CD4-positive, alpha-beta T cell treated with Interleukin-6 at 100 ng/mL for 8 hours (primary cell): ENCODE data around the gene BPHL.
"Not testable (repeated sequence)": the region's sequence is repeated elsewhere in the genome, so short reads cannot be mapped to it uniquely, and the experiment has no call there.

ENCODE experiments used
- DNase-seq: peaks from one replicate; pipeline ENCODE4 v3.0.0-alpha.2; 2020; ENCODE audit warnings: mixed read lengths, low spot score

BPHL gene

DNA sequence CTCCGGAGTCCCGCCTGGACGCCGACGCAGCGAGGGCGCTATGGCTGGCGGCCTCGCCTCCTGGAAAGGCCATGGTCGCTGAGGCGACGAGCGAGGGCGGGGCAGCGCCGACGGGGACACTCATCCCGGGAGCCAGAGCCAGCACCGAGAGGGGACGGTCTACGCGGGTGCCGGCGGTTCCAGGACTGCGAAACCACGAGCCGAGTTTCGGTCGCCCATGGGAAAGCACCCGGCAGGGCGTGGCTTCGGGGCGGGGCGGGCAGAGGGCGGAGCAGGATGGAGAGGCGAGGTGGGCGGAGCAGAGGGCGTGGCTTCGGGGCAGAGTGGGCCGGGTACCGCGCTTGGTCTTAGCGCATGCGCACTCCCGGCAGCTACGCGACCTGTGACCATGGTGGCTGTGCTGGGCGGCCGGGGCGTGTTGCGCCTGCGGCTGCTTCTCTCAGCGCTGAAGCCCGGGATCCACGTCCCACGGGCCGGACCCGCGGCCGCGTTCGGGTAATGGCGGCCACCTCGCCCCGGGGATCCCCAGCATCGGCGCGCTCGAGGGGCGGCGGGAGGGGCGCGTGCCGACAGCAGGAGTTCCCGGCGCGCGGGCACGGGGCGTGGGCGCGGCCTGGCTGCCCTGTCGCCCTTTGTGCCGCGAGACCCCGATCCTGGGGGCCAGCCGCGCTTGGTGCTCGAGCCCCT is at the start of gene BPHL:
BPHL (plus strand) TSS at position 359 of the 687 bp plus-strand sequence; CDS start at position 389, 30 bp downstream.
- peak; percentile 97 for DNase-seq

DNA sequence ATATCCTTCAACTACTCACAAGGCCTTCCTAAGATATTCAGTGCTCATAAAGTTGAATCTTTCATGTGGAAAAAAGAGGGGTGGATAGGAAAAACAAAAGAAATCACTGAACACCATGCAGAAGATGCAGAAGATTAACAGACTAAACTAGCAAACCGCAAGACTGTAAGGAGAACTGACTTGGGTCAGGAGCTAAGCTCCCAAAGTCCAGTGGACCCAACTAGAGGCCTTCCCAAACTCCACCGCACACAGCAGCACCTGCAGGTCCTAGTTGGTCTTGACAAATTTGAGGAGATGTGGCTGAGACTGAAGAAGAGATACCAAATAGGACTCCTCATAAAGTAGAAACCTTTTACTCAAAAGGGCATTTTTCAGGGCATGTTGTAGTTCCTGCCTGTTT is 46.9 kb upstream of the BPHL start:
- DNase-seq = no peak

DNA sequence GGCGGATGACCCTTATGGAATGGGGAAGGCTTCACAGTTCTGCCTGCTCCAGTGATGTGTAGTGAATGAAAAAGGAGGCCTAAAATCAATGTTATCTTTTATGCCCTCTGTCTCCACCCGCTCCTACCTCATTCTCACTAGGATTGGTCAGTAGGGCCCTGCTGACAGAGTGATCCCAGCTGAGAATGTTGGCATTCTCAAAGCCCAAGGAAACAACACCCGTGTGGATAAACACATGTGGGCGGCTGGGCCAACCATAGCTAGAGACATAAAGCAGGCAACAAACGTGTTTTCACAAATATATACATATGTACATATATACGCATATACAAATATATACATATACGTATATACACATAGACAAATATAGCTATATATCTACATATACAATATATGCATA is 45.7 kb upstream of the BPHL start:
- DNase-seq = no peak

DNA sequence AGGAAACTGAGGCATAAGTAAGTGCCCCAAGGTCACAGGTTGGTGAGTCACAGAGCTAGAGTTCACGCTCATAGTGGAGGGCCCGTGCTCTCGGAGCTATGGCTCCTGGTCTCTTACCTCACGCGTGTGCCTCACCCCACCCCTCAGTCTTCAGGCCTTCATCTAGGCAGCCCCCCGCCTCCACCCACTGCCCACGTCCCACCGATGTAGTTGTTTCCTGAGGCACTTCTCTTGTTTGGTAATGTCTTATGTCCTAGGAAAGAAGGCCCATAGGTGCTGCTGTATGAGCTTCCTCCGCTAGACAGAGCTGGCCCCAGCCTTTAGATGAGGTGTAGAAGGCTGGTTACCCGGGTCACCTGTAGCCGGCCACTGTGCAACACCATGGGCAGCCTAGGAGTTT is 45.1 kb upstream of the BPHL start:
- DNase-seq = no peak

DNA sequence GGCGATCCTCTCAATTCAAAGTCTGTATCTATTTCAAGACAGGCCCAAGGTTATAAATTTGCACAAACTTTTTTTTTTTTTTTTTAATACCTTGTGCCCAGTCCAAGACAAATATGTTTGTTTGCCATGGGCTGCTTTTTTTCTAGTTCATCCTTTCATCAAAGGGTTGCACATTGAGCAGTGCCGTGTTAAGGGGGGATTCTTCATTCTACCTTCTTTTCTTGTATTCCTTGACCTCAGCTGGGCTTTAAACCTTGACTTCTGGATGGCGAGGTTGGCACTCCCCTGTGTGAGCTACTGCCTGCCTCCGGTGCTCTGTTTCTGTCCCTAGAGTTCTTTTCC is 42.8 kb upstream of the BPHL start:
- DNase-seq = no peak

DNA sequence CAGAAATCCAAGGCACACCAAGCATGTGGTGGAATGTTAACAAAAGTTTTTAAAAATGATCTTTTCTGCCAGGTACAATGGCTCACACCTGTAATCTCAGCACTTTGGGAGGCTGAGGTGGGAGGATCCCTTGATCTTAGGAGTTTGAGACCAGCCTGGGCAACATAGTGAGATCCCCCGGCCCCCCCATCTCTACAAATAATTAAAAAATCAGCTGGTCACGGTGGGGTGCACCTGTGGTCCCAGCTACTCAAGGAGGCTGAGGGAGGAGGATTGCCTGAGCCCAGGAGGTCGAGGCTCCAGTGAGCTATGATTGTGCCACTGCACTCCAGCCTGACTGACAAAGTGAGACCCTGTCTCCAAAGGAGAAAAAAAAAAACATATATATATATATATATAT is 42.2 kb upstream of the BPHL start:
- DNase-seq = no peak

DNA sequence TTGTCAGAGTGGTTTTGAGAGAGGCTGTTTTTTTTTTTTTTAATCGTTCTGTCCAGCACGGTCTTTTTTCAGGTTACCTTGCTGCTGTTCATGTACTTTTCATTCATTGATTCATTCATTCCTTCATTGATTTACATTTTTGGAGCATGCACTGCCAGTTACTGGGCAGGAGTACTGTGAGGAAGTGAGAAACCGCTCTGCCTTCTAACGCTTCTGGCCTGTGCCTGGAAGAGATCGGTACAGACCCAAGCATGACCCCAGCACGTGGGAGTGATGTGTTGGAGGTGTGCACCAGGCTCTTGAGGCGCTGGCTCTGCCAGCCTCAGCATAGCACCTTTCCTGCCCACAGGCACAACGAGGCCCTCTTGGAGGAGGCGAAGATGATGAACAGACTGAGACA is 41.1 kb upstream of the BPHL start:
- DNase-seq = no peak

DNA sequence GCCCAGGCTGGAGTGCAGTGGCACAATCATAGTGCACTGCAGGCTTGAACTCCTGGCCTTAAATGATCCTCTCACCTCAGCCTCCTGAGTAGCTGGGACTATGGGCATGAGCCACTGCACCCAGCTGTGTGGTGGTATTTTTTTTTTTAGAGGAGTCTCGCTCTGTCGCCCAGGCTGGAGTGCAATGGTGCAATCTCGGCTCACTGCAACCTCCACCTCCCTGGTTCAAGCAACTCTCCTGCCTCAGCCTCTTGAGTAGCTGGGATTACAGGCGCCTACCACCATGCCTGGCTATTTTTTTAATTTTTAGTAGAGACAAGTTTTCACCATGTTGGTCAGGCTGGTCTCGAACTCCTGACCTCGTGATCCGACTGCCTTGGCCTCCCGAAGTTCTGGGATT is 39.6 kb upstream of the BPHL start:
- DNase-seq = not testable (repeated sequence)

DNA sequence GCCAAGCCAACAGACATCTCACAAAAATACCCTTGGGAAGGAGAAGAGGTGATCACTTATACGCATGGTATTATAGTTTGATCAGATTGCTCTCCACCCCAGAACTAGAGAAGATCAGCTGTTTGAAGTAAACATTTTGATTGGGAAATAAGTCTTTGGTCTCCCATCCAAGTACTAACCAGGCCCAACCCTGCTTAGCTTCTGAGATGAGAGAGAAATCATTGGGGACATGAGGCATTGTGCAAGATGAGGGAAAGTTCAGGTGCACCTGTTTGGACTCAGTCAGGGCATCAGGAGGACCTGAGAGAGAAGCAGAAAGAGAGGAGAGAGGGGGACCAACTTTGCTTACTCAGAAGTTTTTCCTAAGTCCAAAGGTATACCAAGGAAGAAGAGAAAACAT is 38.8 kb upstream of the BPHL start:
- no peak for DNase-seq

DNA sequence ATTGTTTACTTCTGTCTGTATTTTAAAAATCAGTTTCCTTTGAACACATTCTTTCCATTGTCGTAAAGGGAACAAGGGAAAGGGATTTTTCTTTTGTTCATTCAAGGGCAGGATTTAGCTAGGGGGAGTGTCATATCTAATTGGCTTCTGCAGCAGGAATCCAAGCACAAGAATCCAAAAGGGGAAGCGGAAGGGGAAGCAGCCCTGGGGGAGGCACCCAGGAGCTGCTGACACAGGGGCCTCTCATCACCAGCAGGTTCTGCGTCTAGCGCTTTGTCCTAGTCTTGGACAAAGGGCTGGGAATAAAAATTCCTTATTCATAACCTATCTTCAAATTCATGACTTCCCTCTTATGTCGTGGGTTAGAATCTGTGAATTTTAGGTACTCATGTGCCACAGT is 36.6 kb upstream of the BPHL start:
- DNase-seq = no peak

DNA sequence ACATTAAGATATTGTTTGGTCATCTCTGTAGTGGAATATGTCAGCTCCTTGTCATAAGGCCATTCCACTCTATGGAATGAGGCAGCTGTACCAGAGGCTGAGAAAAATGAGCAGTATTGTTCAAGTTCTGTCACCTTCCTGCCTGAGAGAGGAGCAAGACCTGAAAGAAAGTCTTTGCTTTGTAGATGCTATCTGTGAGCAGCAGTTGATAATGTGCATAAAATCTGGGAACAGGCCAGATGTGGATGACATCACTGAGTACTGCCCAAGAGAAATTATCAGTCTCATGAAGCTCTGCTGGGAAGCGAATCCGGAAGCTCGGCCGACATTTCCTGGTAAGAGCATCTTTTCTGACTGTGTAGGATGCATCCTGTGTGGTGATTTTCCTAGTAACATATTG is 33.4 kb upstream of the BPHL start:
- DNase-seq = no peak

DNA sequence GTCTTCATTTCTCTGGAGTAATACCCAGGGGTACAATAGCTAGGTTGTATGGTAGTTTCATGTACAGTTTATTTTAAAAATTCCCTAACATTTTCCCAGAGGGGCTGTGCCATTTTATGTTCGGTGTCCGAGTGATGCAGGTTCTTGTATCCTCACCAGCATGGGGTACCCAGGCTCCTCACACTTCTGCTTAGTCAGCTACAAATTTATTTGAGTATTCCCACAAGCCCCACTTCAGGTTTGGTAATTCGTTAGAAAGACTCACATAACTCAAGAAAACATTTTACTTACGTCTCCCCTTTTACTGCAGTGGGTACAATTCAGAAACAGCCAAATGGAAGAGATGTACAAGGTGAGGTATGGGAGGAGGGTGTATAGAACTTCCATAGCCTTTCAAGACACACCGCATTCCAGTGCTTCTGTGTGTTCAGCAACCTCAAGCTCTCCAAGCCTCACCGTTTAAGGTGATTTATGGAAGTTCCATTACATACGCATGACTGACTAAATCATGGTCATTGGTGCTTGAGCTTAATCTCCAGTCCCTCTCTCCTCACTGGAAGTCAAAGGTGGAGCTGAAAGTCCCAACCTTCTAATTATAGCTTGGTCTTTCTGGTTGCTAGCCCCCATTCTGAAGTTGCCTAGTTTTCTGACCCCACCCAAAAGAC is 32.1 kb upstream of the BPHL start:
- no peak for DNase-seq

DNA sequence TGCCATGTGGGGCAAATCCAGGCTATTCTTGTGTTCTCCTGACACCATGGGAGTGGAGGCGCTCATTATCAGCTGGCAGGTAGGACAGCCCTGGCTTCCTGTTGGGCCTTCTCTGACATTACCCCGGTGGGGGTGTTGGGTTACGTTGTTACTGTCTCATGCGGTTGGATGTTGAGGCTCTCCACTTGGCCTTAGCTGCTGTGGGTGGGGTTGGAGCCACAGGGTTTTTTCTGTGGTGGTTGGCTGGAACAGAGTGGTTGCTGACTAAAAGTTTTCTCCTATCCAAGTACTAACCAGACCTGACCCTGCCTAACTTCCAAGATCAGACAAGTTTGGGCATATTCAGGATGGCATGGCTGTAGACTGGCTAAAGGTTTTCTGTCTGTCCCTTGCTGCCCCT is 30.1 kb upstream of the BPHL start:
- DNase-seq = no peak

DNA sequence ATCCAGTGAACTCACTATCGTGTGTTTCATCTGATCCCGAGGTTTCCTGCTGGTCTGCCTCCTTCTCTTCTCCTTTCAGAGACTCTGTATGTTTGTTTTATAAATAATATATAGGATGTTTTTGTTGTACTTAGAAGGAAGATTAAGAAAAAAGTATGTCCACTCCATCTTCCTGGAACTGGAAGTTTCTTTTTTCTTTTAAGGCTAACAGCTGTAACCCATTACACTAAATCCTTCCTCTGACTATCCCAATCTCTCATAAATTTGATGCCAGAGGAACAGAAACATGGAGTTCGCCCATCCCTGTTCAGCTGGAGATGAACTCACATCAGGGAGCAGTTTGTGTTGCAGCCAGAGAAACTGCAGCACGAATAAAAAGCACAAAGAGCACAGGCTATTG is 29.5 kb upstream of the BPHL start:
- DNase-seq = no peak

DNA sequence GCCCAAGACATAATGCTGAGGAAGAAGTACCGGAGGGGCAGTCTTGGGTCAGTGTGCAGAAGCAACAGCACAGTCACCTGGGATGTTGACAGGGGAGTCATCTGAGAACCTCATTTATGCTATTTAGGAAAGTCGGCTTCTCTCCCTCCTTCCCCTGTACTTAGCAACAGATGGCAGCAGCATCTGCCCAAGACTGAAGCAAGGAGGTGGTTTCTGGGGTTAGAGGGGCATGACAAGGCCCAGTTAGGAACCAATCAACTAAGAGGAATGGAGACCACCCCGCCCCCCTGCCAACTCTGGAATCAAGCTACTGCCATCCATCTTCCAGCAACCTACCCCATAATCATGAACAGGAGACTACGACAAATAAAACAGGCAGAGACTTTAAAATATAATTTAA is 28.5 kb upstream of the BPHL start:
- no peak for DNase-seq

DNA sequence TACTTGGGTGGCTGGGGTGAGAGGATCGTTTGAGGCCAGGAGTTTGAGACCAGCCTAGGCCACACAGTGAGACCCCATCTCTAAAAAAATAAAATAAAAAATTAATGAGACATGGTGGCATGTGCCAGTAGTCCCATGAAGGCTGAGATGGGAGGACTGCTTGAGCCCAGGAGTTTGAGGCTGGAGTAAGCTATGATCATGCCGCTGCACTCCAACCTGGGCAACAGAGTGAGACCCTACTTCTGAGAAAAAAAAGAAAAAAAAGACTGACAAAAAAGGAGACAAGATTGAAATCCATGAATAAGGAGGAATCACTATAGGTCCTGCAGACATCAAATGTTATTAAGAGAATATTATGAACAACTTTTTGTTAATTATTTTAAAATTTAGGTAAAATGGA is 23.7 kb upstream of the BPHL start:
- DNase-seq = no peak

DNA sequence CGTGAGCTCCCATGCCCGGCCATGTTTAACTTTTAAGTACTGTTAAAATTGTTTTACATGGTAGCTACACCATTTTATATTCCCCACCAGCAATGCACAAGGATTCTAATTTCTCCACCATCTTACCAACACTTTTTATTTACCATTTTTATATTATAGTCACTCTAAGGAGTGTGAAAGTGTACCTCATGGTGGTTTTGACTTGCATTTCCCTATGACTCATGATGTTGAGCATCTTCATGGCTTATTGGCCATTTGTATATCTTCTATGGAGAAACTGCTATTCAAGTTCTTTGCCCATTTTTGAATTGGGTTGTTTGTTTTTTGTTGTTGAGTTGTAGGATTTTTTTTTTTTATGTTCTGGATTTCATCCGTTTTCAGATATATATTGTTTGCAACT is 15.6 kb upstream of the BPHL start:
- no peak for DNase-seq

DNA sequence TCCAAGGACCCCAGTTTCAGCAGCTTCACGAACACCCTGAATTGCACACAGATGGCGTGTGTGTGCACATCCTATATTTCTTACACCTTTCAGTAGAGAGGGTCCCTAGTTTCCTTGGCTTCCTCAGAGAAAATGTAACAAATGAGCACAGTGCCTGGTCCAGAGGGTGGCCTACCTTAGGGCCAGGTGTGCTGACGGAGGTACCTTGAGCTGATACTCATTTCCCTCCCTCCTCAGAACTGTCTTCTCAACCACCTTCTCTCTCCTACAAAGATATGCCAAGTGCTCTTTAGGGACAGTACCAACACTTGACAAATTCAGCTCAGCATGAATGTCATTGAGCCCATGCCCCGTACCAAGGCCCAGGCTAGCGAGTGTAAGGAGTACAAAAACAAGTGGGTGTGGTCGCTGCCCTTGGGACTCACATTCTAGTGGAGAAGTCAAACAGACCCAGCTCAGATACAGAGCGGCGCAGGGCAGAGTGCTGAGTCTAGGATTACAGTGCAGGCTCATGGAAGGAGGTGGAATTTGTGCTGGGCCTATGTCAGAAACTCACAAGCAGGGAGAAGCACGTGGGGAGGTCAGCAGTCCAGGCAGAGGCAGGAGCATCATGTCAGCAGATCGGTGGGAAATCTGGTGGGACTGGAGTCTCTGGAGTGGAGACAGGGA is 9.6 kb upstream of the BPHL start:
- DNase-seq = no peak

DNA sequence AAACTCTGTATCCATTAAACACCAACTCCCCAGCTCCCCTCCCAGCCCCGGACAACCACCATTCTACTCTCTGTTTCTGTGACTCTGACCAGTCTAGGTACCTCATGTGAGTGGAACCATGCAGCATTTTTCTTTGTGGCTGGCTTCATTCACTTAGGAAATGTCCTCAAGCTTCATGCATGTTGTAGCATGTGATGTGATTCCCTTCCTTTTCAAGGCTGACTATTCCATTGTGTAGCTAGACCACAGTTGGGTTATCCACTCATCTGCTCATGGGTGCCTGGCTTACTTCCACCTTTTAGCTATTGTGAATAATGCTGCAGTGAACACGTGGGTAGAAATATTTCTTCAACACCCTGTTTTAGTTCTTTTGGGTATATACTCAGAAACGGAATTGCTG is 8.8 kb upstream of the BPHL start:
- DNase-seq = no peak

DNA sequence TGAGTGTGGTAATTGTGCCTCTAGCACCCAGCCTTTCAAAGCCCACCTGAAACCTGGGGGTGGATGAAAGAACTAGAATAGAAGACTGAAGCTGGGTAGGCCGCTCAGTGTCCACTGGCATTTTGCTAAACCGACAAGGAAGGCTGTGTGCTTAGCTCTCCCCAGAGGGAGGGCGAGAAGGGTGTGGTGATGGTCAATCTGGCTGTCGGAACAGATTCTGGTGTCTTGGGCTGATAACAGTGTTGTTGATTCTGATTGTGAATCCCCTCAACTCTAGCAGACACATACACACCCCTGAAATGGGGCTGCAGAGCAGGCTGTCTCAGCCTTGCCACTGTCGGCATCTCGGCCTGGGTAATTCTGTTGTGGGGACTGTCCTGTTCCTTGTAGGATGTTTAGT is 4.1 kb upstream of the BPHL start:
- no peak for DNase-seq

DNA sequence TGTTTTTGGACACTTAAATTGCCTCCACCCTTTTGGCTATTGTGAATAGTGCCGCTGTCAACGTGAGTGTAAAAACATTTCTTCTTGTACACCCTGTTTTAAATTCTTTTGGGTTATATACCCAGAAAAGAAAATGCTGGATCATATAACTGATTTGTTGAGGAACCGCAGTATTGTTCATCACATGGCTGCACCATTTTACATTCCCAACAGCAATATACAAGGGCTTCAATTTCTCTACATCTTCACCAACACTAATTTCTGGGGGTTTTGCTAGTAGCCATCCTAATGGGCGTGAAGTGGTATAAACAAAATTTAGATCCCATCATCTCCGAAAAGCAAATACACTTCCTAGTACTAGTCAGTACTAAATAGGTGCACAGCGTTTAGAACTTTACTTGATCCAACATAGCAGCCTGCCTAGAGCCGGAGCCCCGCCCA is 579 bp upstream of the BPHL start:
- no peak for DNase-seq

DNA sequence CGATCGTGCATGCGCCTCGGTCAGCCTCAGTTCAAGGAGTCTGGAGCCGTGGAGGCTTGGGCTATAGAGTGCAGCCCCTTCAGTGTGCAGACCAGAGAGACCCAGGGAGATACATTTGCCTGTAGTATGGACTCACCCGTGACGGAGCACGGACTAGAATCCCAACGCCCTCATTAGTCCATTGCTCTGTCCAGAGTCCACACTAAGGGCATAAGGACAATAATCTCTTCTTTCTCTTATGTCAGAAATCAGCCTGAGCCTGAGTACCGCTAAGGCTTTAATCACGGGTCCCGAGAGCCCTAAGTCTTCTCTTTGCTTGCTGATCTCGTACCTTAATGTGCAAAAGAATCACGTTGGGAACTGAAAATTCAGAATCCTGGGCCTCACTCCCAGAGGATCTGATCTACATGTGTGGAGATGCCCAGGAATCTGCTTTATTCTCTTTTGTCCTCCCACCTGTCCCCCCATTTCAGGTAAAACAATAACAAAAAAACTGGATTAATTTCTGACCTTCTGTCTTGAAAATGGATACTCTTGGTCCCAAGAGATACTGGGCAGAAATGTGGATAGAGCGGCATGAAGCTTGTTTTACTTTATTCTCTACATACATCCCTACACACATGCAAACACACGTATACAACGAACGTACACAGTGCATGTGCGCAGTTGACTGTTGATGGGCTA is 671 bp downstream of the BPHL start:
- no peak for DNase-seq

DNA sequence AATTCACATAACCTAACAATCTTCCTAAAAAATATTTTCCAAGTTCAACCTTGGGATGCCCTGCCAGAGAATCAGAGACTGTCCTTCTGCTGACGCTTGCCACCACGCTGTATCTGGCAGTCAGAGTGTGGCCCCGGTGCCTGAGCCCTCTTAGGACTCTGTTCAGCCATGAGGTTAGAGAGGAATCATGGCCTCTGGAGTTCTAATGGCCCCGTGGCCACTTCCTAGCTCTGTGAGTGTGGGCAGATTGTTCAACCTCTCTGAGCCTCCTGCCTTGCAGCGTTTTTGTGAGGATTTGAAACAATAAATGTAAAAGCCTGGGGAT is 2.2 kb downstream of the BPHL start:
- DNase-seq = no peak
